Measurements from ENCODE around the gene FREY1.

Gene FREY1

GRCh38 chr11:45933131-45933831, 26.2 kb upstream of the FREY1 start:
- H3K9me3 ChIP-seq (ENCODE audit: control extremely low read depth in 1 of 5, control insufficient read depth in 4 of 5, insufficient read depth in 2 of 5, low read depth in 1 of 5, low read length in 4 of 5): no peaks in the 10 kb centered on the region
- H3K36me3 ChIP-seq (ENCODE audit: control insufficient read depth in 4 of 4, insufficient read depth in 4 of 4, low read length in 3 of 4): peaks cover 6 to 70% (median 28%) of the 10 kb centered on the region in 4 experiments
- WGBS (ENCODE audit: insufficient coverage): 89% methylated on average over 6 of the region's 15 CpGs
- ChIA-PET POLR2A (no interaction called here), CTCF (no interaction called here)
- no peaks in the 10 kb centered on the region for H3K27me3 ChIP-seq (replicated peaks in 2 of 5; ENCODE audit: control insufficient read depth in 4 of 5, insufficient read depth in 5 of 5, low read length in 4 of 5)
- no peak overlapping the region for H3K27ac ChIP-seq (ENCODE audit: insufficient read depth in 1 of 2, low read depth in 1 of 2, low read length in 2 of 2, poor library complexity in 1 of 2, severe bottlenecking in 2 of 2)
- no peak overlapping the region for H3K4me3 ChIP-seq (ENCODE audit: control insufficient read depth in 1 of 7, extremely low read depth in 1 of 7, insufficient read depth in 4 of 7, low read depth in 2 of 7, low read length in 6 of 7)
- peaks cover 0 to 10% (median 3%) of the 10 kb centered on the region in 4 experiments for H3K4me1 ChIP-seq (ENCODE audit: control extremely low read depth in 1 of 4, control insufficient read depth in 4 of 4, insufficient read depth in 4 of 4, low read length in 3 of 4)
- no peak for DNase-seq

- ChIA-PET CTCF (no interaction called here), POLR2A (no interaction called here)
- 97% methylated on average over 3 of the region's 8 CpGs for WGBS (ENCODE audit: insufficient coverage)
- DNase-seq: no peak
- Histone ChIP-seq H3K36me3 (ENCODE audit: control insufficient read depth in 4 of 4, insufficient read depth in 4 of 4, low read length in 3 of 4) (peaks cover 6 to 63% (median 24%) of the 10 kb centered on the region in 4 experiments), H3K27ac (ENCODE audit: insufficient read depth in 1 of 2, low read depth in 1 of 2, low read length in 2 of 2, poor library complexity in 1 of 2, severe bottlenecking in 2 of 2) (no peak overlapping the region), H3K9me3 (ENCODE audit: control extremely low read depth in 1 of 5, control insufficient read depth in 4 of 5, insufficient read depth in 2 of 5, low read depth in 1 of 5, low read length in 4 of 5) (no peaks in the 10 kb centered on the region), H3K4me1 (ENCODE audit: control extremely low read depth in 1 of 4, control insufficient read depth in 4 of 4, insufficient read depth in 4 of 4, low read length in 3 of 4) (peaks cover 0 to 12% (median 8%) of the 10 kb centered on the region in 4 experiments), H3K27me3 (replicated peaks in 2 of 5; ENCODE audit: control insufficient read depth in 4 of 5, insufficient read depth in 5 of 5, low read length in 4 of 5) (no peaks in the 10 kb centered on the region), H3K4me3 (ENCODE audit: control insufficient read depth in 1 of 7, extremely low read depth in 1 of 7, insufficient read depth in 4 of 7, low read depth in 2 of 7, low read length in 6 of 7) (no peak overlapping the region)
These were observed 25.1 kb upstream of the FREY1 start for GRCh38 chr11:45932217-45932616.

- WGBS (ENCODE audit: insufficient coverage): 91% methylated on average over 9 of the region's 10 CpGs
- ChIA-PET CTCF (no interaction called here), POLR2A (no interaction called here)
- H3K4me1 ChIP-seq (ENCODE audit: control extremely low read depth in 1 of 4, control insufficient read depth in 4 of 4, insufficient read depth in 4 of 4, low read length in 3 of 4): peaks cover 0 to 14% (median 10%) of the 10 kb centered on the region in 4 experiments
- no peaks in the 10 kb centered on the region for H3K9me3 ChIP-seq (ENCODE audit: control extremely low read depth in 1 of 5, control insufficient read depth in 4 of 5, insufficient read depth in 2 of 5, low read depth in 1 of 5, low read length in 4 of 5)
- H3K4me3 ChIP-seq (ENCODE audit: control insufficient read depth in 1 of 7, extremely low read depth in 1 of 7, insufficient read depth in 4 of 7, low read depth in 2 of 7, low read length in 6 of 7): no peak overlapping the region
- no peaks in the 10 kb centered on the region for H3K27me3 ChIP-seq (replicated peaks in 2 of 5; ENCODE audit: control insufficient read depth in 4 of 5, insufficient read depth in 5 of 5, low read length in 4 of 5)
- no peak overlapping the region for H3K27ac ChIP-seq (ENCODE audit: insufficient read depth in 1 of 2, low read depth in 1 of 2, low read length in 2 of 2, poor library complexity in 1 of 2, severe bottlenecking in 2 of 2)
- peaks cover 6 to 58% (median 24%) of the 10 kb centered on the region in 4 experiments for H3K36me3 ChIP-seq (ENCODE audit: control insufficient read depth in 4 of 4, insufficient read depth in 4 of 4, low read length in 3 of 4)
- no peak for DNase-seq
These were observed 24.7 kb upstream of the FREY1 start for GRCh38 chr11:45931739-45932138.

GRCh38 chr11:45930951-45931570, 24.0 kb upstream of the FREY1 start:
- Histone ChIP-seq H3K27me3 (replicated peaks in 2 of 5; ENCODE audit: control insufficient read depth in 4 of 5, insufficient read depth in 5 of 5, low read length in 4 of 5) (no peaks in the 10 kb centered on the region), H3K4me3 (ENCODE audit: control insufficient read depth in 1 of 7, extremely low read depth in 1 of 7, insufficient read depth in 4 of 7, low read depth in 2 of 7, low read length in 6 of 7) (no peak overlapping the region), H3K4me1 (ENCODE audit: control extremely low read depth in 1 of 4, control insufficient read depth in 4 of 4, insufficient read depth in 4 of 4, low read length in 3 of 4) (peaks cover 0 to 14% (median 10%) of the 10 kb centered on the region in 4 experiments), H3K9me3 (ENCODE audit: control extremely low read depth in 1 of 5, control insufficient read depth in 4 of 5, insufficient read depth in 2 of 5, low read depth in 1 of 5, low read length in 4 of 5) (no peaks in the 10 kb centered on the region), H3K27ac (ENCODE audit: insufficient read depth in 1 of 2, low read depth in 1 of 2, low read length in 2 of 2, poor library complexity in 1 of 2, severe bottlenecking in 2 of 2) (no peak overlapping the region), H3K36me3 (ENCODE audit: control insufficient read depth in 4 of 4, insufficient read depth in 4 of 4, low read length in 3 of 4) (peaks cover 6 to 52% (median 24%) of the 10 kb centered on the region in 4 experiments)
- ChIA-PET CTCF (interaction anchor here (1.0 kb wide), 2 partner anchors 34 to 59 kb away, joined by 3 to 4 read pairs; no protein-coding TSS in a partner anchor), POLR2A (no interaction called here)
- 91% methylated on average over 5 of the region's 8 CpGs for WGBS (ENCODE audit: insufficient coverage)
- DNase-seq: no peak

GRCh38 chr11:45930031-45930794, 23.1 kb upstream of the FREY1 start:
- H3K36me3 ChIP-seq (ENCODE audit: control insufficient read depth in 4 of 4, insufficient read depth in 4 of 4, low read length in 3 of 4): peaks cover 4 to 43% (median 22%) of the 10 kb centered on the region in 4 experiments
- H3K4me1 ChIP-seq (ENCODE audit: control extremely low read depth in 1 of 4, control insufficient read depth in 4 of 4, insufficient read depth in 4 of 4, low read length in 3 of 4): peaks cover 0 to 14% (median 10%) of the 10 kb centered on the region in 4 experiments
- H3K4me3 ChIP-seq (ENCODE audit: control insufficient read depth in 1 of 7, extremely low read depth in 1 of 7, insufficient read depth in 4 of 7, low read depth in 2 of 7, low read length in 6 of 7): no peak overlapping the region
- CTCF ChIA-PET: interaction anchor here (1.0 kb wide), 3 partner anchors 35 to 58 kb away, joined by 3 to 4 read pairs (median 3); no protein-coding TSS in a partner anchor
- H3K27ac ChIP-seq (ENCODE audit: insufficient read depth in 1 of 2, low read depth in 1 of 2, low read length in 2 of 2, poor library complexity in 1 of 2, severe bottlenecking in 2 of 2): no peak overlapping the region
- no peaks in the 10 kb centered on the region for H3K27me3 ChIP-seq (replicated peaks in 2 of 5; ENCODE audit: control insufficient read depth in 4 of 5, insufficient read depth in 5 of 5, low read length in 4 of 5)
- no peaks in the 10 kb centered on the region for H3K9me3 ChIP-seq (ENCODE audit: control extremely low read depth in 1 of 5, control insufficient read depth in 4 of 5, insufficient read depth in 2 of 5, low read depth in 1 of 5, low read length in 4 of 5)
- peak; percentile 41 to 85 (median 72) for DNase-seq
- POLR2A ChIA-PET: interaction anchor here (0.8 kb wide), 1 partner anchor 29 kb away, joined by 3 read pairs; no protein-coding TSS in a partner anchor
- WGBS (ENCODE audit: insufficient coverage): 63% methylated on average over 14 of the region's 14 CpGs

GRCh38 chr11:45929486-45930030, 22.5 kb upstream of the FREY1 start:
- Histone ChIP-seq H3K27ac (ENCODE audit: insufficient read depth in 1 of 2, low read depth in 1 of 2, low read length in 2 of 2, poor library complexity in 1 of 2, severe bottlenecking in 2 of 2) (no peak overlapping the region), H3K27me3 (replicated peaks in 2 of 5; ENCODE audit: control insufficient read depth in 4 of 5, insufficient read depth in 5 of 5, low read length in 4 of 5) (peaks cover 0 to 4% (median 0%) of the 10 kb centered on the region in 5 experiments), H3K4me1 (ENCODE audit: control extremely low read depth in 1 of 4, control insufficient read depth in 4 of 4, insufficient read depth in 4 of 4, low read length in 3 of 4) (peaks cover 0 to 14% (median 10%) of the 10 kb centered on the region in 4 experiments), H3K9me3 (ENCODE audit: control extremely low read depth in 1 of 5, control insufficient read depth in 4 of 5, insufficient read depth in 2 of 5, low read depth in 1 of 5, low read length in 4 of 5) (no peaks in the 10 kb centered on the region), H3K36me3 (ENCODE audit: control insufficient read depth in 4 of 4, insufficient read depth in 4 of 4, low read length in 3 of 4) (peaks cover 3 to 37% (median 16%) of the 10 kb centered on the region in 4 experiments), H3K4me3 (ENCODE audit: control insufficient read depth in 1 of 7, extremely low read depth in 1 of 7, insufficient read depth in 4 of 7, low read depth in 2 of 7, low read length in 6 of 7) (no peak overlapping the region)
- ChIA-PET POLR2A (interaction anchor here (0.8 kb wide), 1 partner anchor 28 kb away, joined by 3 read pairs; no protein-coding TSS in a partner anchor), CTCF (interaction anchor here (1.0 kb wide), 1 partner anchor 54 kb away, joined by 3 read pairs; no protein-coding TSS in a partner anchor)
- no peak for DNase-seq
- 73% methylated on average over 5 of the region's 10 CpGs for WGBS (ENCODE audit: insufficient coverage)

Data from common myeloid progenitor, CD34-positive (primary cell).